Gastroesophageal sphincter (tissue), 4 donors: Measurements from ENCODE around the gene EXOC2. TPM values are rescaled to one million over a fixed set of nuclear protein-coding genes. Genes with fewer than 3 reads are reported as not detected.
A peak's percentile ranks its signal among the peaks of the same experiment; 100 is the strongest.
"Not testable (repeated sequence)": the region's sequence is repeated elsewhere in the genome, so short reads cannot be mapped to it uniquely, and the experiment has no call there.

Experiments used
- ATAC-seq: fragments of 150-250 bp; one replicate; pipeline ENCODE4 v1.9.1; 2016; ENCODE audit warnings: mild to moderate bottlenecking, moderate library complexity
- H3K27ac ChIP-seq, 4 donors: fragments of 200-600 bp; sonication (generic) in 3 of 4; 1 replicate in 3 of 4; 2 replicates in 1 of 4; pipeline ENCODE4 v1.5.1; 2016 to 2019
- H3K27me3 ChIP-seq: fragments of 200-600 bp; sonication (generic); one replicate; pipeline ENCODE4 v1.5.1; 2019
- H3K36me3 ChIP-seq, 2 donors: fragments of 200-600 bp; sonication (generic); one replicate each; pipeline ENCODE4 v1.5.1; 2019; ENCODE audit warnings: control low read depth in 1 of 2
- H3K4me1 ChIP-seq, 3 donors: fragments of 200-600 bp; sonication (generic); 1 replicate in 2 of 3; 2 replicates in 1 of 3; pipeline ENCODE4 v1.5.1; 2016 to 2019; ENCODE audit warnings: control low read depth in 2 of 3
- H3K4me3 ChIP-seq, 2 donors: fragments of 200-600 bp; sonication (generic); one replicate each; pipeline ENCODE4 v1.5.1; 2019; ENCODE audit warnings: mild to moderate bottlenecking in 1 of 2, moderate library complexity in 1 of 2
- H3K9me3 ChIP-seq, 3 donors: fragments of 200-600 bp; sonication (generic); one replicate each; pipeline ENCODE4 v1.5.1; 2017 to 2019; ENCODE audit warnings: control low read depth in 2 of 3
- CTCF ChIP-seq, 4 experiments: fragments of 200-600 bp in 2 of 4; fragments of 450-650 bp in 2 of 4; sonication (generic) in 1 of 4; IDR thresholded peaks; one replicate each; pipeline ENCODE4 v1.5.1; 2017 to 2019; ENCODE audit warnings: antibody characterized with exemption in 4 of 4, mild to moderate bottlenecking in 2 of 4, moderate library complexity in 2 of 4
- EP300 ChIP-seq: sonication (generic); formaldehyde crosslinking; IDR thresholded peaks from one replicate; pipeline ENCODE4 v1.6.1; 2017; ENCODE audit warnings: antibody characterized with exemption, mild to moderate bottlenecking
- POLR2A ChIP-seq, 2 donors: fragments of 450-650 bp; IDR thresholded peaks; one replicate each; pipeline ENCODE4 v1.6.1; 2017; ENCODE audit warnings: antibody characterized with exemption in 2 of 2, mild to moderate bottlenecking in 2 of 2, moderate library complexity in 1 of 2
- POLR2AphosphoS5 ChIP-seq: sonication (generic); formaldehyde crosslinking; IDR thresholded peaks from one replicate; pipeline ENCODE4 v1.6.1; 2017; ENCODE audit warnings: antibody characterized with exemption
- WGBS, 2 donors: methylation state at CpG; one replicate each; pipeline ENCODE4 v1.1.5; 2018; ENCODE audit warnings: low coverage in 1 of 2; 5-methylcytosine and 5-hydroxymethylcytosine counted together
- total RNA-seq, 4 donors: library from RNA; depleted of rRNA; stranded (reverse); fragments of >200 nt; gene quantifications; one replicate each; pipeline ENCODE4 v1.1.0, GENCODE V29; 2016

The EXOC2 gene
- total RNA-seq, 4 donors from 2014 or later: 17.8 to 39.2 (median 25.8) TPM

GRCh38 chr6:568954-569523 lies 123.9 kb downstream of the EXOC2 start:
- TF ChIP-seq EP300 (no peak), POLR2AphosphoS5 (no peak), POLR2A (IDR thresholded peaks at IDR 0.05) (no peak), CTCF (IDR thresholded peaks at IDR 0.05) (no peak)
- no peaks in the 10 kb centered on the region for H3K4me1 ChIP-seq
- H3K27me3 ChIP-seq: no peaks in the 10 kb centered on the region
- H3K27ac ChIP-seq: no peak overlapping the region
- H3K4me3 ChIP-seq: no peak overlapping the region
- 88 to 89% methylated on average over 6 of the region's 6 CpGs for WGBS, 2 donors
- H3K9me3 ChIP-seq: no peaks in the 10 kb centered on the region
- peaks cover 0 to 69% of the 10 kb centered on the region in 2 donors for H3K36me3 ChIP-seq
- ATAC-seq: no peak

- no peak for ATAC-seq
- 94% methylated on average over 4 of the region's 9 CpGs; no CpG with 5 or more reads in 1 of the 2 donors for WGBS, 2 donors
Measured at GRCh38 chr6:568085-568484, 124.9 kb downstream of the EXOC2 start.

GRCh38 chr6:563863-564262 lies 129.1 kb downstream of the EXOC2 start:
- H3K4me3 ChIP-seq: no peak overlapping the region
- WGBS, 2 donors: 90 to 96% methylated on average over 10 to 12 of the region's 13 CpGs
- TF ChIP-seq POLR2AphosphoS5 (no peak), EP300 (no peak), CTCF (IDR thresholded peaks at IDR 0.05) (no peak)
- no peak overlapping the region for H3K27ac ChIP-seq
- ATAC-seq: no peak
- H3K4me1 ChIP-seq: no peaks in the 10 kb centered on the region
- no peaks in the 10 kb centered on the region for H3K27me3 ChIP-seq
- peaks cover 0 to 76% of the 10 kb centered on the region in 2 donors for H3K36me3 ChIP-seq
- H3K9me3 ChIP-seq: no peaks in the 10 kb centered on the region

More at GRCh38 chr6:568085-568484, 124.9 kb downstream of the EXOC2 start:
- H3K9me3 ChIP-seq: no peaks in the 10 kb centered on the region
- no peak overlapping the region for H3K4me3 ChIP-seq
- no peak for TF ChIP-seq POLR2A (IDR thresholded peaks at IDR 0.05)
- no peaks in the 10 kb centered on the region for H3K27me3 ChIP-seq
- H3K4me1 ChIP-seq: no peaks in the 10 kb centered on the region
- no peak overlapping the region for H3K27ac ChIP-seq
- peaks cover 0 to 70% of the 10 kb centered on the region in 2 donors for H3K36me3 ChIP-seq

- H3K9me3 ChIP-seq: no peaks in the 10 kb centered on the region
- H3K4me1 ChIP-seq: no peaks in the 10 kb centered on the region
- peak overlapping the region in 1 of 4 donors; percentile 43 for H3K27ac ChIP-seq
- no peak for ATAC-seq
- peaks cover 0 to 69% of the 10 kb centered on the region in 2 donors for H3K36me3 ChIP-seq
- no peak overlapping the region for H3K4me3 ChIP-seq
- H3K27me3 ChIP-seq: no peaks in the 10 kb centered on the region
- no peak for TF ChIP-seq CTCF (IDR thresholded peaks at IDR 0.05)
- no peak for TF ChIP-seq EP300
- TF ChIP-seq POLR2A (IDR thresholded peaks at IDR 0.05): no peak
- TF ChIP-seq POLR2AphosphoS5: no peak
- WGBS, 2 donors: 68 to 77% methylated on average over 5 to 15 of the region's 15 CpGs
Measured at GRCh38 chr6:562052-562676, 130.8 kb downstream of the EXOC2 start.

DNA sequence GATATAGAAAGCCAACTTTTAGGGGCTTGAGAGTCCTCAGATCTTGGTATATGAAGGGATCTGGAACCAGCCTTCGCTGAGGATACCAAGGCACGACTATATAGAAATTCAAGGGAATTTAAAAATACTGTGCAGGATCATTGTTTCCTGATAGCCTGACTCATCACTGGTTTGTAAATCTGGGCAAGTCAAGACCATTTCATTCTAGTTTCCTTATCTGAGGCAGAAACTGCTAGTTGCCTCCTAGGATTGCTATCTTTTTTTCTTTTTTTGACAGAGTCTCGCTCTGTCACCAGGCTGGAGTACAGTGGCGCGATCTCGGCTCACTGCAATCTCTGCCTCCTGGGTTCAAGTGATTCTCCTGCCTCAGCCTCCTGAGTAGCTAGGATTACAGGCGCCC lies 131.6 kb downstream of the EXOC2 start:
- peaks cover 0 to 69% of the 10 kb centered on the region in 2 donors for H3K36me3 ChIP-seq
- WGBS, 2 donors: 70 to 95% methylated on average over 2 to 6 of the region's 7 CpGs
- H3K27me3 ChIP-seq, H3K4me1 ChIP-seq, H3K27ac ChIP-seq, H3K9me3 ChIP-seq, H3K4me3 ChIP-seq, ATAC-seq: not testable (repeated sequence)

GRCh38 chr6:558959-559358 lies 134.0 kb downstream of the EXOC2 start:
- WGBS, 2 donors: 71 to 92% methylated on average over 2 to 3 of the region's 3 CpGs
- Histone ChIP-seq H3K4me3 (no peak overlapping the region), H3K36me3 (peaks cover 0 to 80% of the 10 kb centered on the region in 2 donors), H3K9me3 (no peaks in the 10 kb centered on the region), H3K27ac (no peak overlapping the region), H3K4me1 (no peaks in the 10 kb centered on the region), H3K27me3 (no peaks in the 10 kb centered on the region)
- no peak for TF ChIP-seq POLR2A (IDR thresholded peaks at IDR 0.05)
- TF ChIP-seq EP300: no peak
- no peak for TF ChIP-seq POLR2AphosphoS5
- no peak for TF ChIP-seq CTCF (IDR thresholded peaks at IDR 0.05)
- no peak for ATAC-seq
